Left lung (tissue), 10 donors: ENCODE data around the gene VPS51. TPM values are rescaled to one million over a fixed set of nuclear protein-coding genes. Genes with fewer than 3 reads are reported as not detected.

Experiments
- ATAC-seq: fragments of 200-7000 bp; cut with Tn5 transposase; one replicate; pipeline ENCODE4 v1.9.1; 2020; ENCODE audit warnings: moderate library complexity
- DNase-seq, 4 donors: peaks; one replicate each; pipeline ENCODE4 v3.0.0-alpha.2; 2013 to 2020
- H3K27ac ChIP-seq, 2 donors: fragments of 200-600 bp; sonication (generic) in 1 of 2; one replicate each; pipeline versions ENCODE4 v1.5.0 to v1.8.0; 2020 to 2021
- H3K27me3 ChIP-seq, 2 donors: fragments of 200-600 bp; sonication (generic) in 1 of 2; one replicate each; pipeline versions ENCODE4 v1.5.0 to v1.8.0; 2020 to 2021
- H3K36me3 ChIP-seq, 2 donors: fragments of 200-600 bp; sonication (generic) in 1 of 2; one replicate each; pipeline versions ENCODE4 v1.5.0 to v1.8.0; 2020 to 2021
- H3K4me1 ChIP-seq, 2 donors: fragments of 200-600 bp; one replicate each; pipeline ENCODE4 v1.8.0; 2021
- H3K4me3 ChIP-seq, 2 donors: fragments of 200-600 bp; sonication (generic) in 1 of 2; one replicate each; pipeline versions ENCODE4 v1.5.0 to v1.8.0; 2020 to 2021; ENCODE audit warnings: mild to moderate bottlenecking in 1 of 2
- H3K9me3 ChIP-seq, 2 donors: fragments of 200-600 bp; sonication (generic) in 1 of 2; one replicate each; pipeline versions ENCODE4 v1.5.0 to v1.8.0; 2020 to 2021
- CTCF ChIP-seq, 2 donors: fragments of 200-600 bp; sonication (generic) in 1 of 2; IDR thresholded peaks; one replicate each; pipeline versions ENCODE4 v1.5.0 to v1.8.0; 2021; ENCODE audit warnings: antibody characterized with exemption in 2 of 2
- intact Hi-C, 2 donors: fragments of 100-400 bp; cut with DNase I; formaldehyde crosslinking; loops; one replicate each; pipeline versions ENCODE4 v1.11.2 to v1.14.2; 2022
- polyA plus RNA-seq, 6 donors: library from polyadenylated mRNA; unstranded; fragments of 120-200 nt; gene quantifications; one replicate each; pipeline ENCODE4 v1.2.1, GENCODE V29; 2013; ENCODE audit not compliant: insufficient read length in 6 of 6
- total RNA-seq, 2 donors: library from RNA; stranded (reverse); fragmentation: NEBNext Ultra II Directional; extraction: Animal tissue kit (Norgen Biotek cat#: 25700); gene quantifications; one replicate each; pipeline ENCODE4 v1.2.1, GENCODE V29; 2021
- donor health status: DM: no; HTN: yes; CAD: no.
- donor health status: DM: no; HTN: no; CAD: no.

The VPS51 gene
- total and polyA plus RNA-seq, 8 donors = 79.4 to 143 (median 108) TPM

- no peaks in the 10 kb centered on the region for H3K36me3 ChIP-seq
- no peaks in the 10 kb centered on the region for H3K9me3 ChIP-seq
- H3K4me1 ChIP-seq = no peaks in the 10 kb centered on the region
- intact Hi-C loops = no loop called here
- no peak for TF ChIP-seq CTCF (IDR thresholded peaks at IDR 0.05)
- H3K4me3 ChIP-seq = no peak within 1 kb of the TSS
- no peak within 1 kb of the TSS for H3K27ac ChIP-seq
- DNase-seq (no peak), ATAC-seq (no peak)
- no peaks in the 10 kb centered on the region for H3K27me3 ChIP-seq
Observed at GRCh38 chr11:65058419-65059054, 37.5 kb upstream of the VPS51 start, which contains the start of gene NAALADL1. NAALADL1 (minus strand) TSS chr11:65058553; CDS start chr11:65058521, 32 bp downstream.

GRCh38 chr11:65059523-65059922 lies 36.5 kb upstream of the VPS51 start:
- no peaks in the 10 kb centered on the region for H3K9me3 ChIP-seq
- no peak for TF ChIP-seq CTCF (IDR thresholded peaks at IDR 0.05)
- no peaks in the 10 kb centered on the region for H3K27me3 ChIP-seq
- no peaks in the 10 kb centered on the region for H3K4me1 ChIP-seq
- DNase-seq = no peak
- ATAC-seq = no peak
- H3K27ac ChIP-seq = no peak overlapping the region
- no peaks in the 10 kb centered on the region for H3K36me3 ChIP-seq
- H3K4me3 ChIP-seq = no peak overlapping the region
- intact Hi-C loops = no loop called here

- Histone ChIP-seq H3K9me3 (no peaks in the 10 kb centered on the region), H3K4me3 (no peak overlapping the region), H3K36me3 (no peaks in the 10 kb centered on the region), H3K27me3 (no peaks in the 10 kb centered on the region), H3K27ac (no peak overlapping the region), H3K4me1 (no peaks in the 10 kb centered on the region)
- intact Hi-C loops = no loop called here
- no peak for ATAC-seq
- no peak for DNase-seq
- no peak for TF ChIP-seq CTCF (IDR thresholded peaks at IDR 0.05)
Observed at GRCh38 chr11:65059959-65060824, 35.8 kb upstream of the VPS51 start.

GRCh38 chr11:65060913-65061408 lies 35.1 kb upstream of the VPS51 start:
- intact Hi-C loops = no loop called here
- H3K27me3 ChIP-seq = no peaks in the 10 kb centered on the region
- ATAC-seq (peak; percentile 67), DNase-seq (no peak)
- H3K27ac ChIP-seq = no peak overlapping the region
- H3K4me1 ChIP-seq = no peaks in the 10 kb centered on the region
- H3K36me3 ChIP-seq = no peaks in the 10 kb centered on the region
- H3K9me3 ChIP-seq = no peaks in the 10 kb centered on the region
- no peak for TF ChIP-seq CTCF (IDR thresholded peaks at IDR 0.05)
- H3K4me3 ChIP-seq = no peak overlapping the region

GRCh38 chr11:65063532-65063931 lies 32.5 kb upstream of the VPS51 start:
- TF ChIP-seq CTCF (IDR thresholded peaks at IDR 0.05) = no peak
- ATAC-seq = no peak
- no peak overlapping the region for H3K4me3 ChIP-seq
- no peak for DNase-seq
- no peak overlapping the region for H3K27ac ChIP-seq
- H3K4me1 ChIP-seq = no peaks in the 10 kb centered on the region
- no peaks in the 10 kb centered on the region for H3K27me3 ChIP-seq
- no peaks in the 10 kb centered on the region for H3K36me3 ChIP-seq
- intact Hi-C loops = no loop called here
- no peaks in the 10 kb centered on the region for H3K9me3 ChIP-seq
